ENCODE data around the gene LSP1.
"Not testable (repeated sequence)": the region's sequence is repeated elsewhere in the genome, so short reads cannot be mapped to it uniquely, and the experiment has no call there.

Gene LSP1

GRCh38 chr11:1852877-1853276 lies at the start of gene LSP1:
Gene LSP1, plus strand, starts transcription at chr11:1853084. Its CDS starts 61 bp downstream, at chr11:1853145.
- in situ Hi-C loops (cut with HindIII; ENCODE audit: low pct_unique_long_range_greater_than_20kb, low sequenced_read_pairs) = no loop called here
- no peak for TF ChIP-seq JUND (IDR thresholded peaks at IDR 0.05; ENCODE audit: low read depth)
- DNase-seq (ENCODE audit: low read depth in 1 of 2, low spot score in 1 of 2) = no peak

GRCh38 chr11:1803246-1803645 lies 49.6 kb upstream of the LSP1 start:
- no peak for TF ChIP-seq JUND (IDR thresholded peaks at IDR 0.05; ENCODE audit: low read depth)
- no peak for DNase-seq (ENCODE audit: low read depth in 1 of 2, low spot score in 1 of 2)
- in situ Hi-C loops (cut with HindIII; ENCODE audit: low pct_unique_long_range_greater_than_20kb, low sequenced_read_pairs) = no loop called here

- DNase-seq (ENCODE audit: low read depth in 1 of 2, low spot score in 1 of 2); in situ Hi-C loops (cut with HindIII; ENCODE audit: low pct_unique_long_range_greater_than_20kb, low sequenced_read_pairs): not testable (repeated sequence)
Measured at GRCh38 chr11:1803835-1804519, 48.9 kb upstream of the LSP1 start.

GRCh38 chr11:1805525-1805924 lies 47.4 kb upstream of the LSP1 start:
- TF ChIP-seq JUND (IDR thresholded peaks at IDR 0.05; ENCODE audit: low read depth) = no peak
- in situ Hi-C loops (cut with HindIII; ENCODE audit: low pct_unique_long_range_greater_than_20kb, low sequenced_read_pairs) = no loop called here

GRCh38 chr11:1807264-1807995 lies 45.5 kb upstream of the LSP1 start:
- in situ Hi-C loops (cut with HindIII; ENCODE audit: low pct_unique_long_range_greater_than_20kb, low sequenced_read_pairs) = no loop called here
- no peak for DNase-seq (ENCODE audit: low read depth in 1 of 2, low spot score in 1 of 2)
- no peak for TF ChIP-seq JUND (IDR thresholded peaks at IDR 0.05; ENCODE audit: low read depth)

More at GRCh38 chr11:1805525-1805924, 47.4 kb upstream of the LSP1 start:
- no peak for DNase-seq (ENCODE audit: low read depth in 1 of 2, low spot score in 1 of 2)

GRCh38 chr11:1810761-1811160 lies 42.1 kb upstream of the LSP1 start:
- TF ChIP-seq JUND (IDR thresholded peaks at IDR 0.05; ENCODE audit: low read depth) = no peak
- DNase-seq (ENCODE audit: low read depth in 1 of 2, low spot score in 1 of 2) = no peak
- in situ Hi-C loops (cut with HindIII; ENCODE audit: low pct_unique_long_range_greater_than_20kb, low sequenced_read_pairs) = no loop called here

GRCh38 chr11:1812274-1812673 lies 40.6 kb upstream of the LSP1 start:
- no peak for TF ChIP-seq JUND (IDR thresholded peaks at IDR 0.05; ENCODE audit: low read depth)
- in situ Hi-C loops (cut with HindIII; ENCODE audit: low pct_unique_long_range_greater_than_20kb, low sequenced_read_pairs) = no loop called here
- no peak for DNase-seq (ENCODE audit: low read depth in 1 of 2, low spot score in 1 of 2)

- in situ Hi-C loops (cut with HindIII; ENCODE audit: low pct_unique_long_range_greater_than_20kb, low sequenced_read_pairs) = no loop called here
- no peak for TF ChIP-seq JUND (IDR thresholded peaks at IDR 0.05; ENCODE audit: low read depth)
- no peak for DNase-seq (ENCODE audit: low read depth in 1 of 2, low spot score in 1 of 2)
Measured at GRCh38 chr11:1812801-1813200, 40.1 kb upstream of the LSP1 start.

- in situ Hi-C loops (cut with HindIII; ENCODE audit: low pct_unique_long_range_greater_than_20kb, low sequenced_read_pairs); DNase-seq (ENCODE audit: low read depth in 1 of 2, low spot score in 1 of 2): not testable (repeated sequence)
Measured at GRCh38 chr11:1813356-1813755, 39.5 kb upstream of the LSP1 start.

- TF ChIP-seq JUND (IDR thresholded peaks at IDR 0.05; ENCODE audit: low read depth) = no peak
- DNase-seq (ENCODE audit: low read depth in 1 of 2, low spot score in 1 of 2) = no peak
- in situ Hi-C loops (cut with HindIII; ENCODE audit: low pct_unique_long_range_greater_than_20kb, low sequenced_read_pairs) = no loop called here
Measured at GRCh38 chr11:1814691-1815090, 38.2 kb upstream of the LSP1 start.

GRCh38 chr11:1815311-1815710 lies 37.6 kb upstream of the LSP1 start:
- no peak for TF ChIP-seq JUND (IDR thresholded peaks at IDR 0.05; ENCODE audit: low read depth)
- in situ Hi-C loops (cut with HindIII; ENCODE audit: low pct_unique_long_range_greater_than_20kb, low sequenced_read_pairs) = no loop called here
- DNase-seq (ENCODE audit: low read depth in 1 of 2, low spot score in 1 of 2) = no peak

- DNase-seq (ENCODE audit: low read depth in 1 of 2, low spot score in 1 of 2) = no peak
- no peak for TF ChIP-seq JUND (IDR thresholded peaks at IDR 0.05; ENCODE audit: low read depth)
- in situ Hi-C loops (cut with HindIII; ENCODE audit: low pct_unique_long_range_greater_than_20kb, low sequenced_read_pairs) = no loop called here
Measured at GRCh38 chr11:1815751-1816150, 37.1 kb upstream of the LSP1 start.

- in situ Hi-C loops (cut with HindIII; ENCODE audit: low pct_unique_long_range_greater_than_20kb, low sequenced_read_pairs) = no loop called here
- DNase-seq (ENCODE audit: low read depth in 1 of 2, low spot score in 1 of 2) = no peak
- no peak for TF ChIP-seq JUND (IDR thresholded peaks at IDR 0.05; ENCODE audit: low read depth)
Measured at GRCh38 chr11:1817000-1817399, 35.9 kb upstream of the LSP1 start.

Data from T47D (cell line).